NOMO-1 (cell line): ENCODE results near the gene ACCS.

Experiments
- DNase-seq, 2 experiments: peaks; one replicate each; lab custom pipeline; 2025; ENCODE audit not compliant: unreplicated experiment in 2 of 2; lab: John Stamatoyannopoulos, UW

ACCS gene, protein sequence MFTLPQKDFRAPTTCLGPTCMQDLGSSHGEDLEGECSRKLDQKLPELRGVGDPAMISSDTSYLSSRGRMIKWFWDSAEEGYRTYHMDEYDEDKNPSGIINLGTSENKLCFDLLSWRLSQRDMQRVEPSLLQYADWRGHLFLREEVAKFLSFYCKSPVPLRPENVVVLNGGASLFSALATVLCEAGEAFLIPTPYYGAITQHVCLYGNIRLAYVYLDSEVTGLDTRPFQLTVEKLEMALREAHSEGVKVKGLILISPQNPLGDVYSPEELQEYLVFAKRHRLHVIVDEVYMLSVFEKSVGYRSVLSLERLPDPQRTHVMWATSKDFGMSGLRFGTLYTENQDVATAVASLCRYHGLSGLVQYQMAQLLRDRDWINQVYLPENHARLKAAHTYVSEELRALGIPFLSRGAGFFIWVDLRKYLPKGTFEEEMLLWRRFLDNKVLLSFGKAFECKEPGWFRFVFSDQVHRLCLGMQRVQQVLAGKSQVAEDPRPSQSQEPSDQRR

DNA sequence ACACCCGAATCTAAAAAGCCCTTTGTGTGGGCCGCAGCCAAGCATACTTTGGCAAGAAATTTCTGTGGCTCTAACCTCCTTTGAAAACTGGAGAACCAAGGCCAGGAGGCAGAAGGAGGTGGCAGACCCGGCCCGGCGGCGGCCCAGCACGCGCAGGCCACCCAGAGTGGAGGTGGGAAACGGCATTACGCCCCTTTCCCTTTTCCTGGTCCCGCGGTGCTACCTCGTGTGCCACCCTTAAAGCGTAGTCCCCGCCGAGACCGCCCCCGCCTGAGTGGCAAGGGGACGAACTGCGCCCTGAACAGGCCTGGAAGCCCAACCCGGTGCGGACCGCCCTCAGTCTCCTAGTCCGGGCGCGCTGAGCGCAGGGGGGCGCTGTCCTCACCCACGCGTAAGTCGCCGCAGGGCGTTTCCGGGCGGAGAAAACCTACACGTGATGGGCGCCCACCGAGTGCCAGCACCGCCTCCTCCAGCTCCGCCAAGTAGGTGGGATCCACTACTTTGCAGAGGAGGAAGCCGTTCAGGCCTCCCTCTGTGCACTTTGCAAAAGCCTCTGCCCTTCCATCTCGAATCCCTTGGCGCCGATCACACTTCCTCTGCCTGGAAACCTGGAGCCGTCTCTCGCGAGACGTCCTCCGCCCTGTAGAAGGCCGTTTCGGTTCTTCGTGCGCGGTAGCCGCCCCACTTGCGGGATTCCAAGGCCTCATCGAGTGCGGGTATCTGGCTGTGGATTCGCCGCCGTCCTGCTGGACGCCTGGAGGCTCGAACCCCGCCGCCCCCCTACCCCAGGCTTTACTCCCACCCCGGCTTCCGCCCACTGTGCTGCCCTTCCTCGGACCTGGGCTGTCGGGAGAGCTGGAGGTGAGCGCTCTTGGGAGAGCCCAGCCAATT lies at the start of gene ACCS:
Gene ACCS (plus strand): TSS at position 430 of the 891 bp plus-strand sequence. CDS start 1,358 bp downstream, outside the sequence.
- DNase-seq, result peak; percentile 93 to 96

DNA sequence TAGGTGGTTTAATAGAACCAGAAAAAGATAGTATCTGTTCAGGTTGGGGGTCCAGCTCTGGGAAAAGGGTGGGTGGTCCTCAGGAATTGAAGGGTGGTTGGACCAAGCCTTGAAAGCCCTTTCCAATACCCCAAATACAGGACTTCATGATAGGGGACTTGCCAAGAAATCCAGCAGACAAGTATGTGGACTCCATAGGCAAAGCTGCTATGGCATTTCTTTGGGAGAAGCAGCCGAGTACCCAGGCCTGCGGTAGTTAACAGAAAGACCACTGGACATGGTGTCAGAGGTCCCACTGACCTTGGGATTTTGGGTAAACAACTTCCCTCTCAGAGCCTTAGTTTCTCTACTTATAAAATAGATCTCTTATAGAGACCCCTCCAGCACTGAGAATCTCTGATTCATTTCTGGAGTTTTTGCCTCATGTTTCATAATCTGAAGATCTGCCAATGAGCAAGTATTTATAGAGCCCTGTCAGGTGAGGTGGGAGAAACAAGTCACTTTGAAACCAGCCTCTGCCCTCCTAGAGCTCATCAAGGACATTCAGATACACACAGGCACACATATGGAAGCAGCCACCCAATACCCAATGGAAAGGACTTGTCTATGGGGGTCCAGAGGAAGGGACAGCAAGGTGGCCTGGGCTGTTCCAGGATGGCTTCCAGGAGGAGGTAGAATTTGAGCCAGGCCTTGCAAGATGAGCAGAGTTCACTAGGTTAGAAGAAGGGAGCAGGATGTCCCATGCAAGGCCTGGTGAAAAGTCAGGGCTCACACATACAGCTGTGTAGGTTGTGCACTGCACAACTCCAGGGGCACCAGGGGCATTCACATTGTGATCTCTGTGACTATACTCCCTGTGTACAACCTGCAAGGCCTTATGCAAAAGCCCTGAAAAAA lies 49.3 kb upstream of the ACCS start:
- no peak for DNase-seq

DNA sequence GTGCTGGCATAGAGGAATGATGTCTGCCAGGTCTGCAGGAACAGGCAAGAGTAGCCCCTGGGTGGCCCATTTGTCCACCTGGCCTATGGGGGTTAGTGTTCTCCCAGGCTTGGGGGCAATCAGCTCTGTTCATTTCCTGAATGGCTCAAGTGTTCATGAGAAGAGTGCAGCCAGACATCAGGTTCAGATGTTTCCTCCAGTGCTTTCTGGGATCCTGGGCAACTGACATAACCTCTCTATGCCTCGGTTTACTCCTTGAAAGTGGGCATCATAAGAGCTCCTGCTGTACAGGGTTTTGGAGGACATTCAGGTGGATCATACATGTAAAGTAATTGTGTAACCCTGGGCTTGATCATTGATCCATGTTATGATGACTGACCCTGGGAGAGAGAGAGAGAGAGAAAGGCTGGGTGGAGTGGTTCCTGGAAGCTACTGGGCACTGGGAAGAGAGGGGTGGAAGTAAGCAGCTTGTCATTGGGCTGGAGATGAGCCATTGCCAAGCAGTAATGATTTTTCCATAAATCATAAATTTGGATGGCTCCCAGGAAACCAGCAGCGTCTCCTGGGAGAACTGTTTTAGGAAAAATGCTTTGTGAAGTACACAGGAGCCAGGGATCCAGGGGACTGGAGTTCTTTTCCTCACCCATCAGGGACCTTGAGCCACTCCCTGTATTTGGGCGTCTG lies 48.5 kb upstream of the ACCS start:
- no peak for DNase-seq

DNA sequence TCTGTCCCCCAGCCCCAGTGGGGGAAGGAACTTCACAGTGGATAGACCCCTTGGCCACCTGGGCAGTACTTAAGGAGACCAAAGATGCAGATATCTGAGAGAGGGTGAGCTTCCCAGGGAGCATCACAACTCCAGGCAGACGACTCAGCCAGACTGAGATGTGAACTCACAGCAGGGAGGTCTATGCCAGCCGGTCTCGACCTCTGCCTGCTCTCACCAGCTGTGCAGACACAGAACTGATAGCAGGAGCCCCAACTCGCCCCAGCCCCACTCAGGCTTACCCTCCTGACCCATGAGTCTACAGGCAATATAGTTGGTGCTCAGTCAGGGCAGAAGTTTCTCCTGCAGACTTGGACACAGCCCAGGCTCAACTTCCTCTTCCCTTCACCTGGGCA lies 47.9 kb upstream of the ACCS start:
- DNase-seq, result no peak

DNA sequence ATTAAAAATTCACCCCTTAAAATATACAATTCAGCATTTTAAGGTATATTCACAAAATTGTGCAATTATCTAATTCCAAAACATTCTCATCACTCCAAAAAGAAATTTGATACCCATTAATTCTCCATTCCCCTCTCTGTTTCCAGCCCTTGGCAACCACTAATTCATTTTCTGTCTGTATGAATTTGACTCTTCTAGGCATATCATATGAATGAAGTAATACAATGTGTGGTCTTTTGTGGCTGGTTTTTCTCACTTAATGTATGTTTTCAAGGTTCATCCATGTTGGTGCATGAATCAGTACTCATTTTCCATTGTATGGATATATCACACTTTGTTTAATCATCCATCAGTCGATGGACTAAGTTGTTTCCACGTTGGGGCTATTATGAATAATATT lies 47.2 kb upstream of the ACCS start:
- DNase-seq, result no peak

DNA sequence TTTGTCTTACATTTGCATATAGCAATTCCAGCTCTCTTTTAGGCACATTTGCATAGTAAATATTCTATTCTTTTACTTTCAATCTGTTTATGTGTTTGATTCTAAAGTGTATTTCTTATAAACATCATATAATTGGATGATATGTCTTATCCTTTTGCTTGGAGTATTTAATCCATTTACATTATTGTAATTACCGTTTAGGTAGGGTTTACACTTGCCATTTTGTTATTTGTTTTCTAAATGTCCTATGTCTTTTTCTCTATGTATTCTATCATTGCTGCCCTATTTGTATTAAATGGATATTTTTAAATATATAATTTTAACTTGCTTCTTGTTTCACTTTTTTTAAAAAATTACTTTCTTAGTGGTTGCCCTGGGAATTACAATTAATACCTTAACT lies 41.1 kb upstream of the ACCS start:
- no peak for DNase-seq

DNA sequence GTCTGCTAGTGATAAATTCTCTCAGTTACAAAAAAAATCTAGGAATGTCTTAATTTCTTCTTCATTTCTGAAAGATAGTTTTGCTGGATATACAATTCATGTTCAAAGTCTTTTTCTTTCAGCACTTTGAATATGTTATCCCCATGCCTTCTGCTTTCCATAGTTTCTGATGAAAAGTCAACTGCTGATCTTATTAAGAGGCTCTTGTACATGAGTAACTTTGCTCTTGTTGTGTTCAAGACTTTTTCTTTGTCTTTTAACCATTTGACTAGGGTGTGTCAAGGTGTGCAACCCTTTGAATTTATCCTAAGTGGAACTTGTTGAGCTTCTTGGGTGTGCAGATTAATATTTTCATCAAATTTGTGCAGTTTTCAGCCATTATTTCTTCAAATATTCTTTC lies 40.3 kb upstream of the ACCS start:
- DNase-seq, result no peak

DNA sequence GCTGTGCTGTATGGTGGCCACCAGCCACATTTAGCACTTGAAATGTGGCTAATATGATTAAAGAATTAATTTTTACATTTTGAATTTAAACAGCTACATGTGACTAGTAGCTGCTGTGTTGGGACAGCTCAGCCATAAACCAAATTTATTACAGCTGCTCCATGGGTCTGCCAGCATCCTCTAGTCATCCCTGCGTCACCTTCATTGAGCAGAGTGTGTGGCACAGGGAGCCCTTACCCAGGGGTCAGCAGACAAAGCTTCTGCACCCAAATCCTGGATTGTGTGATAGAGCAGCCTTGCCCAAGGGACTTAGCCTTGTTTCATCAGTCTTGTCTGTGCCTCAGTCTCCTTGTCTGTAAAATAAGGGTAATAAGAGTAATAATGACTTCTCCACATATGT lies 37.7 kb upstream of the ACCS start:
- no peak for DNase-seq

DNA sequence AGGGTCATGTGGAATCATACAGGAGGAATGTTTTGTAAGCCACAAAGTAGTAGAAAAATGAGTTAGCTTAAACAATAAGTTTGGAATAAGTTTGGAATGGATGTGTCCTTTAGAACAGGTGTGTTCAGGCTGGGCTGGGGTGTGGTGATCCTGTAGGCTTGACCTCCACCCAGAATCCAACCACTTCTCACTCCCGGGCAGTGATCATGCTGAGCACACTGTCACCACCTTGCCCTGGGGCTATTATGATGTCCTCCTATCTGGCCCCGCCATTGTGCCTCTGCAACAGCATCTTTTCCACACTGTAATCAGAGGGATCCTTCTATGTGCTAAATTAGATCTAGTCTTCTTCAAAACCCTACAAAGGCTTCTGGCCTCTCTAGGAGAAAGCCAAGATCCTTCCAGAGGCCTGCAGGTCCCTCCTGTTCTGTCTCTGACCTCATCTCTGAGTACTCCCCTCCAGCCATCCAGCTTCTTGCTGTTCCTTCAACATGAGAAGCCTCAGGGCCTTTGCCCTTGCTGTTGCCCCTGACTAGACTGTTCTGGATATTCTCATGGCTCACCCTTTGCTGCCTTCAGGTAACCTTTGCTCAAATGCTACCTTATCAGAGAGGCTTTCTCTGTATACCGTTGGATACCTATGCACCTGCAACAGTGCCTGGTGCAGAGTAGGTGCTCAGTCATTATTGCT lies 37.1 kb upstream of the ACCS start:
- DNase-seq, result no peak

DNA sequence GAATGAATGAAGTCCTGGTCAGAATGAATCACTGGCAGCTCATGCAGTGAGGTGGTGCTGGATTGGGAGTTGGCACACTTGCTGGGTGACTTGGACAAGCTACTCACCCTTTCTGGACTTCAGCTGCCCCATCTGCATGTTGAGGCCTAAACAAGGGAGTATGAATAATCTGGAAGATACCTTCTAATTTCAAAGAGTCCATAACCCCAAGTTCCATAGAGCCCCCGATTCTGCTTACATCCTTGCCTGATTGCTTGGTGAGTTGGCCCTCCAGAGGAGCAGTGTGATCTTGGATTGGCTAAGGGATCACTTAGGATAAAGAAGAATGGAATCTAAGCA lies 36.6 kb upstream of the ACCS start:
- no peak for DNase-seq

DNA sequence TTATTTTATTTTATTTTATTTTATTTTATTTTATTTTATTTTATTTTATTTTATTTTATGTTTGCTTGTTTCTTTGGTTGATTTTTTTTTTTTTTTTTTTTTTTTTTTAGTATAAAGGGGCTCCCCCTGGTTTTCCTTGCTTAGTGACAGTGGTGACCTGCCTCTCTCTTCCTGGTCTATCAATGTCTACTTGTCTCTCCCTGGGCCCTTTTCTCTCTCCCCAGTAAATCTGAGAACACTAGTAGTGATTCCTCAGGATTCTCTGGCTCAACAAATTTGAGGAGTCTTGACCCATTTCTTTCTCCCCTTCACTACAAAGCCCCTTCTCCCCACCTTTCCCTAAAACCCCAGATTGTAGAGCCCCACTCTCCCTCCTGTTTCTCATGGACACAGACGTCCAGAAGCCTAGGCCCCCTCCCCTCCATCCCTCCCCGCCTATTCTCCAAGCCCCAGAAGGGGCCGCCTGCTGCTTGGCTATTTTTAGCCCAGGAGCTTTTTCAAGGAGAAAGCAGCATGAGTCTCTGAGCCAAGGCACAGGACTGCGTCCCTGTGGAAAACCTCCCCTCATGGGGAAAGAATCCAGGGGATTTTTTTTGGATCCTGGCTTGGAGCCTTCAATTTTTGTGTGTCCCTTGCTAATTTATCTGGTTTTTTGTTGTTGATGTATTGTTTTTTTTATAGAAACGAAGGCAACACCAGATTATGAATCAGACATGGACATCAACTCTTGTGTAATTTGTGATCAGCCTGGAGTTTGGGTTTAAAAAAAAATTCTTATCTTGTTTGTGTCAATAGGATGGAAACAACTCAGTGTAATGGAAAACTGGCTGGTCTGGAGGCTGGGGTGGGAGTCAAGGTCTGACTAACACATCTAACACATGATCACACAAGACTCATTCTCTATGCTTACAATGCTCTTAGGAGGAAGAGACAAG lies 35.8 kb upstream of the ACCS start:
- DNase-seq, result no peak

DNA sequence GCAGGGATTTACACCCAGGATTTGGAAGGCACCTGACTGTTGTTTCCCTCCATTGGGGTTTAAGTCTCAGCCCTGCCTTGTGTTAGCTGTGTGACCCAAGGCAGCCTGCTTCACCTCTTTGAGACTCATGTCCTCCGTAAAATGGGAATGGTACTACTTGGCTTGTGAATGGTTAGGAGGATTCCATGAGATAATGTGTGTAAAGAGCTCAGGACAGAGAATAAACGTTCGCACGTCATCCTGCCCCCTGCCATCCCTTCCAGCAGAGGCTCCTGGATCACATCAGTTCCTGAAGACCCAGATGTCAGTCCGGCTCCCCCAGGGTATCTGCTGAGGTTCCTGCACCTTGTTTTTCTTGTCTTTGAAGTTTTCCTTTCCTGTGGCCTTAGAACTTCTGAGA lies 35.1 kb upstream of the ACCS start:
- no peak for DNase-seq

DNA sequence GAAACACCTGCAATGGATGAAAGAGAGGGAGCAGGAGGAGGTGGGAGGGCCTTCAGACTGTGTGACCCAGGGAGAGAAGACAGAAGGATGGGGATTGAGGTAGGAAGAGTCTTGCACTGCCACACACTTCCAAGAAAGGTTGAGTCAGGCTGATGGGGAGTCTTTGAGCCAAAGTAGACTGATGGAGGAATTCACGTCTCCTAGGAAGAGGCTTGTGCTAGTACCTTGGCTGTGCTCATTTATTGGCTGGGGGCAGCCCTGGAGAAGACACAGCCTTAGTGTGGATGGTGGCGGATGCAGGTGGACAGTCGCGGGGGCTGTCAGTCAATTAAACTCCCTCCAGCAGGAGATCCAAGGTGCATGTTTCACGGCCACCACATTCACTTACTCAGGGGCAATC lies 34.5 kb upstream of the ACCS start:
- DNase-seq, result no peak

DNA sequence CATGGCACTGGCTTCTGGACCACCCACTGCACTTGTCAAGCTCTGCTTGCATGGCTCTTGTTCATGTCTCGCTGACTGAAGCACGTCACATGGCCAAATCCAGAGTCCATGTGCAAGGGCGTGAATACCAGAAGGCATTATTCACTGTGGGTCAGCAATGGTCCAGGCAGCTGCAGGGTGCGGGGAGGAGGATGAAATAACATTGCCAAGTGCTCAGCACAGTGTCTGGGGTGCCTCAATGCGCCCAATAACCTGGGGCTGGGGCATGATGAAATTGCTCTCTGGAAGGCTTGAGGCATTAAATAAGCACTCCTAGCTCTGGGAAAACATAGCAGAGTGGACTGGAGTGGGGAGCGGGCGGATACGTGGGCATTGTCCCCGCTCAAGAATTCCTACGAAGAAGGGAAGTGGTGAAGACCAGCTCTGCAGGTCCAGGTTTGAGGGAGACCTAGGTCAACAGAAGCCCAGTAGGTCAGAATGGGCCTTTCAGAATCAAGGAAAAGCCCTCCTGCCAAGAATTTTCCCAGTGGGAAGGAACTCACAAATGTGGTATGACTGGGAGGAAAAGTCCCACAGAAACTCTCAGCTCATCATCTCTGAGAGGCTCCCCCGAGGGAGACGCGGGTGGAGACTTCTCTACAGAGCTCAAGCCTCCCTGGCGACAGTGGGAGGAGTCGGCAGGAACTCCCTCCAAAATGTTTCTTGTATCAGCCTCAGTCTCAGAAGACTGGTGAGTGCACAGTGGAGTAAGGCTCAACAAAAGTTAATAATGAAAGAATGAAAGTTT lies 33.6 kb upstream of the ACCS start:
- DNase-seq, result no peak

DNA sequence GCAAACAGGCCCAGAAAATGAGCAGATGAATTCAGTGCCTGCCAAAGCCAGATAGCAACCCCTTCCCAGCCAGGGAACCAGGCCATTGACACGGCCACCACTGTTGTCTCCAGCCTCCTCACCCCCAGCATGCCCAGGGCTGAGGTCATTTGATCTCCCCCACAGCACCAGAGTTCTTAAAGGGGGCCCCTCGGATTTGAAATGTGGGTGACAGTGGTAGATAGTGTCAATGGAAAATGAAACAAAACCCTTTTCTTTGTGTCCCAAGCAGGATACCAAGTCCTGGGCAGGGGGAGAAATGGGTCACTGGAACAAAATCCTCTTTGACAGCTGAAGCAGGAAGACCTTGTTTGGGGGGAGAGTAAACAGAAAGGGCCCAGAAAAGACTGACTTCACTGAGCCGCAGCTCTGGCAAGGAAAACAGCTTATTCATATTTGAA lies 32.6 kb upstream of the ACCS start:
- no peak for DNase-seq

DNA sequence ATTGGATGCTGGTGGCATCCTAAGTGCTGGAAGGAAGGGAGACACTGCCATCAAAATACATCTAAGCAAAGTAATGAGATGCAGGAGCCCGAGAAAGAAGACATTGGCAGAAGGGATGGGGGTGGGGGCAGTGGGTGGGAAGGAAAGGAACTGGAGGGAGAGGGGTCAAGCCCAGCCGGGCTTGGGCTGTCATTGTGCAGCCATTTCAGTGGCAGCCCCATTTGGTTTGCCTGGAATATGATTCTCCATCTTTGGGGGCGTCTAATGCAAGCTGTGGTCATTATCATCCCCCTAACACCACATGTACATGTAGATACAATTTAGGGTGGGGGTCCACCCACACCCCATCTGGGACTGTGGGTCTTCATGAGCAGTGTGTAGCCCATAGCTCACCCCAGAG lies 32.2 kb upstream of the ACCS start:
- no peak for DNase-seq

DNA sequence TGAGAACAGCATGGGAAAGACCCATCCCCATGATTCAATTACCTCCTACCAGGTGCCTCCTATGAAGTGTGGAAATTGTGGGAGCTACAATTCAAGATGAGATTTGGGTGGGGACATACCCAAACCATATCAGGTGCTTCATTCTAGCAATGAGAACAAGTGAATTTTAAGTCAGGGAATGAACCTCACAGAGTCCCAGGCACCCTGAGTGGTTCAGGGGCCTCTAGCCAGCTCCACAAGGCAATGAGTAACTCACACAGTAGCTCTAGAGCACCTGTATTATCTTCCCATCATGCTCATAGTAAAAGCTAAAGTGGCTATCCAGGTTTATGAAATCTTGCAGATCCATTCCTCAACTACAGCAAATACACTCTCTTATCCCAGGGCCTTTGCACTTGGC lies 31.4 kb upstream of the ACCS start:
- no peak for DNase-seq
